H9 (cell line): ENCODE data around the gene MTO1. TPM values are rescaled to one million over a fixed set of nuclear protein-coding genes. Genes with fewer than 3 reads are reported as not detected.

Source experiments
- DNase-seq: peaks from one replicate; pipeline ENCODE4 v3.0.0-alpha.2; 2017
- H2AFZ ChIP-seq: one replicate; pipeline ENCODE4 v1.6.1; 2013; ENCODE audit warnings: mild to moderate bottlenecking, low read length, control low read depth, moderate library complexity
- H2AK5ac ChIP-seq: 2 replicates; pipeline ENCODE4 v1.6.1; 2013; ENCODE audit warnings: low read length, control low read depth, mixed read lengths; ENCODE audit not compliant: insufficient read length
- H2BK120ac ChIP-seq: one replicate; pipeline ENCODE4 v1.6.1; 2013; ENCODE audit warnings: low read depth, mild to moderate bottlenecking, low read length, control low read depth, inconsistent platforms; ENCODE audit not compliant: poor library complexity, severe bottlenecking
- H2BK12ac ChIP-seq: 2 replicates; pipeline ENCODE4 v1.6.1; 2013; ENCODE audit warnings: low read length, control low read depth, mixed read lengths, low read depth; ENCODE audit not compliant: insufficient read length
- H2BK15ac ChIP-seq: 2 replicates; pipeline ENCODE4 v1.6.1; 2013; ENCODE audit warnings: low read depth, low read length, control low read depth
- H2BK20ac ChIP-seq: one replicate; pipeline ENCODE4 v1.6.1; 2013; ENCODE audit warnings: low read depth, mild to moderate bottlenecking, low read length, control low read depth, inconsistent platforms; ENCODE audit not compliant: poor library complexity, severe bottlenecking
- H2BK5ac ChIP-seq: 2 replicates; pipeline ENCODE4 v1.6.1; 2013; ENCODE audit warnings: low read length, control low read depth, mixed read lengths; ENCODE audit not compliant: insufficient read length
- H3K14ac ChIP-seq: 2 replicates; pipeline ENCODE4 v1.6.1; 2013; ENCODE audit warnings: low read length, control low read depth; ENCODE audit not compliant: insufficient read depth
- H3K18ac ChIP-seq: 2 replicates; pipeline ENCODE4 v1.6.1; 2013; ENCODE audit warnings: low read depth, mild to moderate bottlenecking, mixed read lengths, low read length, control low read depth; ENCODE audit not compliant: insufficient read length
- H3K23ac ChIP-seq: 2 replicates; pipeline ENCODE4 v1.6.1; 2013; ENCODE audit warnings: low read length, control low read depth, mixed read lengths, low read depth; ENCODE audit not compliant: insufficient read length
- H3K23me2 ChIP-seq: 2 replicates; pipeline ENCODE4 v1.6.1; 2013; ENCODE audit warnings: low read depth, mild to moderate bottlenecking, mixed read lengths, low read length, control low read depth; ENCODE audit not compliant: insufficient read length, poor library complexity, severe bottlenecking
- H3K27ac ChIP-seq: 2 replicates; pipeline ENCODE4 v1.5.1; 2013; ENCODE audit warnings: low read length, control low read depth, mixed read lengths, low read depth; ENCODE audit not compliant: insufficient read length
- H3K27me3 ChIP-seq: 2 replicates; pipeline ENCODE4 v1.6.1; 2013; ENCODE audit warnings: low read length, control low read depth, inconsistent platforms; ENCODE audit not compliant: insufficient read depth
- H3K4ac ChIP-seq: 2 replicates; pipeline ENCODE4 v1.6.1; 2013; ENCODE audit warnings: low read depth, mild to moderate bottlenecking, control low read depth, inconsistent platforms, low read length, moderate library complexity
- H3K4me1 ChIP-seq: 2 replicates; pipeline ENCODE4 v1.6.1; 2013; ENCODE audit warnings: low read length, control low read depth, inconsistent platforms; ENCODE audit not compliant: insufficient read depth
- H3K4me2 ChIP-seq: 2 replicates; pipeline ENCODE4 v1.6.1; 2013; ENCODE audit warnings: low read length, control low read depth, mixed read lengths; ENCODE audit not compliant: insufficient read length, insufficient read depth
- H3K56ac ChIP-seq: 2 replicates; pipeline ENCODE4 v1.6.1; 2013; ENCODE audit warnings: low read depth, mild to moderate bottlenecking, mixed read lengths, low read length, control low read depth; ENCODE audit not compliant: insufficient read length
- H3K79me1 ChIP-seq: 2 replicates; pipeline ENCODE4 v1.6.1; 2013; ENCODE audit warnings: low read depth, mild to moderate bottlenecking, moderate library complexity, low read length, control low read depth, inconsistent platforms; ENCODE audit not compliant: insufficient read depth, poor library complexity, severe bottlenecking
- H3K79me2 ChIP-seq: 2 replicates; pipeline ENCODE4 v1.6.1; 2013; ENCODE audit warnings: low read length, control low read depth, inconsistent platforms; ENCODE audit not compliant: insufficient read depth
- H3K9ac ChIP-seq: 2 replicates; pipeline ENCODE4 v1.6.1; 2013; ENCODE audit warnings: low read length, control low read depth, mixed read lengths; ENCODE audit not compliant: insufficient read length; ENCODE audit errors: extremely low read depth
- H3K9me3 ChIP-seq: one replicate; pipeline ENCODE4 v1.6.1; 2013; ENCODE audit warnings: low read depth, low read length, inconsistent platforms; ENCODE audit not compliant: control insufficient read depth
- H3T11ph ChIP-seq: one replicate; pipeline ENCODE4 v1.6.1; 2013; ENCODE audit warnings: mild to moderate bottlenecking, low read length, control low read depth, inconsistent platforms
- H4K20me1 ChIP-seq: one replicate; pipeline ENCODE4 v1.6.1; 2013; ENCODE audit not compliant: control insufficient read depth, insufficient read length, insufficient read depth
- H4K5ac ChIP-seq: 2 replicates; pipeline ENCODE4 v1.6.1; 2013; ENCODE audit warnings: low read depth, mild to moderate bottlenecking, mixed read lengths, low read length, control low read depth; ENCODE audit not compliant: insufficient read length
- H4K8ac ChIP-seq: replicated peaks from 2 replicates; pipeline ENCODE4 v1.6.1; 2013; ENCODE audit warnings: low read length, control low read depth, mixed read lengths, low read depth; ENCODE audit not compliant: insufficient read length
- H4K91ac ChIP-seq: 2 replicates; pipeline ENCODE4 v1.6.1; 2013; ENCODE audit warnings: low read depth, mild to moderate bottlenecking, moderate library complexity, mixed read lengths, low read length, control low read depth; ENCODE audit not compliant: insufficient read length
- H3K27ac Mint-ChIP-seq, 3 experiments: 2 replicates in 2 of 3; 3 replicates in 1 of 3; pipeline ENCODE4 v1.8.0; 2020 to 2021; ENCODE audit warnings: mixed read lengths in 3 of 3, mild to moderate bottlenecking in 1 of 3, moderate library complexity in 1 of 3
- H3K27me3 Mint-ChIP-seq: 2 replicates; pipeline ENCODE4 v1.8.0; 2021; ENCODE audit warnings: low read depth, mild to moderate bottlenecking, moderate library complexity, mixed read lengths
- H3K36me3 Mint-ChIP-seq, 3 experiments: 2 replicates in 2 of 3; 3 replicates in 1 of 3; pipeline ENCODE4 v1.8.0; 2020 to 2021; ENCODE audit warnings: low read depth in 3 of 3, mixed read lengths in 3 of 3; ENCODE audit not compliant: insufficient read depth in 1 of 3
- H3K4me1 Mint-ChIP-seq, 2 experiments: 2 replicates each; pipeline ENCODE4 v1.8.0; 2020; ENCODE audit warnings: mixed read lengths in 2 of 2
- H3K4me3 Mint-ChIP-seq, 2 experiments: 2 replicates in 1 of 2; 3 replicates in 1 of 2; pipeline ENCODE4 v1.8.0; 2020 to 2021; ENCODE audit warnings: mild to moderate bottlenecking in 2 of 2, mixed read lengths in 2 of 2, moderate library complexity in 1 of 2
- H3K9me3 Mint-ChIP-seq, 2 experiments: 2 replicates in 1 of 2; 3 replicates in 1 of 2; pipeline ENCODE4 v1.8.0; 2020; ENCODE audit warnings: mild to moderate bottlenecking in 2 of 2, mixed read lengths in 2 of 2, moderate library complexity in 1 of 2
- CTCF ChIP-seq: fragments of 200-600 bp; sonication (generic); conservative IDR thresholded peaks from 3 replicates; pipeline ENCODE4 v1.8.0; 2021; ENCODE audit warnings: antibody characterized with exemption, mild to moderate bottlenecking
- WGBS: extraction: QIAGEN DNeasy Blood & Tissue Kit; methylation state at CpG from one replicate; pipeline ENCODE4 v1.1.7; 2013; ENCODE audit warnings: missing lambda C conversion rate, low lambda C conversion rate, mixed read lengths; ENCODE audit not compliant: insufficient read length; ENCODE audit errors: extremely low coverage; 5-methylcytosine and 5-hydroxymethylcytosine counted together
- total RNA-seq: library from RNA; stranded (reverse); gene quantifications from 2 replicates; pipeline ENCODE4 v1.2.1, GENCODE V29; 2021

MTO1 gene
- total RNA-seq, 1 experiment from 2014 or later = 27.8 TPM

- no peak overlapping the region for H3K27ac ChIP-seq
- H2BK5ac ChIP-seq = no peak overlapping the region
These were observed 81.4 kb downstream of the MTO1 start for GRCh38 chr6:73542891-73543290.

More at GRCh38 chr6:73542891-73543290, 81.4 kb downstream of the MTO1 start:
- Mint-ChIP-seq H3K4me3 (no peak overlapping the region), H3K9me3 (no peaks in the 10 kb centered on the region; a peak in 2 of 5 replicates), H3K4me1 (no peaks in the 10 kb centered on the region), H3K27me3 (no peaks in the 10 kb centered on the region), H3K27ac (no peak overlapping the region), H3K36me3 (no peaks in the 10 kb centered on the region)
- Histone ChIP-seq H3K9me3 (no peaks in the 10 kb centered on the region), H3T11ph (no peak overlapping the region), H3K9ac (no peak overlapping the region), H3K4me1 (no peaks in the 10 kb centered on the region), H3K14ac (no peak overlapping the region), H3K79me2 (no peaks in the 10 kb centered on the region), H3K4ac (no peak overlapping the region), H3K79me1 (no peaks in the 10 kb centered on the region), H3K23ac (no peak overlapping the region), H4K5ac (no peak overlapping the region), H2BK12ac (no peak overlapping the region), H3K56ac (no peak overlapping the region), H3K4me2 (no peak overlapping the region), H4K8ac (no peak overlapping the region), H4K91ac (no peak overlapping the region), H3K18ac (no peak overlapping the region), H2AFZ (no peak overlapping the region), H3K27me3 (no peaks in the 10 kb centered on the region), H4K20me1 (no peaks in the 10 kb centered on the region), H2BK120ac (no peak overlapping the region), H2AK5ac (no peak overlapping the region), H2BK20ac (no peak overlapping the region), H2BK15ac (no peak overlapping the region), H3K23me2 (no peaks in the 10 kb centered on the region)
- no peak for DNase-seq
- no peak for TF ChIP-seq CTCF
- no CpG with 5 or more reads among the region's 5 CpGs for WGBS
